OCI-M2 (cell line): ENCODE data around the gene UBALD1.

Experiments used
- DNase-seq: peaks from one replicate; lab custom pipeline; 2025; ENCODE audit not compliant: unreplicated experiment; lab: John Stamatoyannopoulos, UW

The UBALD1 gene

GRCh38 chr16:4646773-4647643, 32.3 kb upstream of the UBALD1 start:
- no peak for DNase-seq

DNA sequence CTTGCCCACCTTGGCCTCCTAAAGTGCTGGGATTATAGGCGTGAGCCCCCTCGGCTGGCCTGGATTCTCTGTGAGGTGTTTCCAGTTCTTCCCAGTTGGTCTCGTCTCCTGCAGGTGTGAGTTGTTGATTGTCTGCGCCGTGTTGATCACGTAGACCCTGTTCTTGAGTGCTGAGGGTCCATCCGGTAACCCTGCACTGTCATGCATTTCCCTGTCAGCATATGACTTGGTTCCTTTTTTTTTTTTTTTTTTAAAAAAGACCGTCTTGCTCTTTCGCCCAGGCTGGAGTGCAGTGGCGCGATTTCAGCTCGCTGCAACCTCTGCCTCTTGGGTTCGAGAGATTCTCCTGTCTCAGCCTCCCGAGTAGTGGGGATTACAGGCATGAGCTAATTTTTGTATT, 27.2 kb upstream of the UBALD1 start:
- DNase-seq, result no peak

GRCh38 chr16:4641306-4641687, 26.6 kb upstream of the UBALD1 start:
- DNase-seq, result no peak

- DNase-seq, result no peak
Observed at GRCh38 chr16:4640572-4641305, 26.1 kb upstream of the UBALD1 start.

DNA sequence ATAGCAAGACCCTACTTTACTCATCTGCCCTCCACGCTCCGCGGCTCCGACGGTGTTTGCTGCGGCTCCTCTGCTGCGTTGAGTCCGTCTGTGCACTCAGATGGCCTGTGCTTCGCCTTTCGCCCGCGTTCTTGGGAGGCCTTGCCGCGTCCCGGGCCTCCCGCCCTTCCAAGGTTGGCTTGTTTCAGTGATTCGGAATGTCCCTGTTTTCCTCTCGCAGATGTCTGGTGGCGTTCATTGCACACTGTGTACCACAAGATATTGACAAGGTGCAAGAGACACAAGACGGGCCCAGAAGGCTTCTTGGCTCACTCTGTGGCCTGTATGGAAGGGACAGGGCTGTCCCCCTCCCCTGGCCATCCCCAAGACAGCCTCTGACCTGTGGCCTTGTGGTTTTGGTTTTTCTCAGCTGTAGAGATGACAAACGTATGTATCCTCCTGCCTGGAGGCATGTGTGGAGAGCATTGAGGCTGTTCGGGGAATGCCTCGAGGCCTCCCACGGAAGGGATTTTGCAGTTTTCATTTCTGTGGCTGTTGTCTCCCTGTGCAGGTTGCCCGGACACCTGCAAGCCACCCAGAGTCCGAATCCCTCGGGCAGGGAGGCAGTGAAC, 25.3 kb upstream of the UBALD1 start:
- no peak for DNase-seq

DNA sequence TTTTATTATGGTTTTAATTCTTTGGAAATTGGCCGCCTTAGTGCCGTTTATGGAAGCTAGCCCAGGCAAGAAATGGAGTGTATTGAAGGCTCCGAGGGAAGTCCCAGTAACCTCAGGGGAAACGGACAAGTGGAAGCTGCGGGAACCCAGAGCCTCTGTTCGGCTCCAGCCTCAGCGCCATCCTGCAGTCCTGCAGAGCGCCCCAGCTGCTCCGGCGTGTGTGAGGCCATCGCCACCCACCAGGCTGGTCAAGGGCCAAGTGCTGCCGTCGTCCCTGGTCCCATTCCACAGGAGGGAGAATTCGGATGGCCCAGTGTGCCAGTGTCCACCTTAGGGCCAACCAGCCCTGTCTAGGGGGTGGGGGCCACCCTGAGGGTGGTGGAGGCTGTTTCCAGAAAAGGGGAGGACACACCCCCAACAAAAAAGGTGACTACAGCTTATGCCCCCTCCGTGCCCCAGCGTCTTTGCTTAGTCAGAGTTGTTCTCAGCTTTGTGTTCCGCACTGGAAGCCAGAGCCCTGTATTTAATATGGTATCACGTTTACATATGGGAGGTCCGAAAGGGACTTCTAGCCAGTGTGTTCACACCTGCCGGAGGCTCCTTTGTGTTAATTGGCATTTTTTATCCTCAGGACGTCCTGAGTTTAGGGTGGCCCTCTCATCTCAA, 22.9 kb upstream of the UBALD1 start:
- DNase-seq, result no peak

DNA sequence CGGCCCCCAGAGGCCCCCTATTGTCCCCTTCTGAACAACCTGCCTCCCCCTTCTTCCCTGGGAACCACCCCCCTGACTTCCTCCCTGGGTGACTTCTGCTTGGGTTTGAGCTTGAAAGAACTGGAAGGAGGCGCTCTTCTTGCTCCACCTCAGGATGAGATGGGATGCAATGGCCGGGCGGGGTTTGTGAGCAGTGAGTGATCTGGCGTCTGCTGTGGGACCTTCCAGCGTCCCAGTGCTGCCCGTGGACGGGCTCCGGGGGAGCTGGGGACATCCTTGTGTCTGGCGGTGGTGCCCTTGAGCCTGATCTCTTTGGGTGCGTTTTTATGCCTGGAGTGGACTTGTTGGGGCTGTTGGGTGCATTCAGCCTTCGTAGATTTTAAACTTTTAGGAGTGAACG, 21.5 kb upstream of the UBALD1 start:
- DNase-seq, result no peak

DNA sequence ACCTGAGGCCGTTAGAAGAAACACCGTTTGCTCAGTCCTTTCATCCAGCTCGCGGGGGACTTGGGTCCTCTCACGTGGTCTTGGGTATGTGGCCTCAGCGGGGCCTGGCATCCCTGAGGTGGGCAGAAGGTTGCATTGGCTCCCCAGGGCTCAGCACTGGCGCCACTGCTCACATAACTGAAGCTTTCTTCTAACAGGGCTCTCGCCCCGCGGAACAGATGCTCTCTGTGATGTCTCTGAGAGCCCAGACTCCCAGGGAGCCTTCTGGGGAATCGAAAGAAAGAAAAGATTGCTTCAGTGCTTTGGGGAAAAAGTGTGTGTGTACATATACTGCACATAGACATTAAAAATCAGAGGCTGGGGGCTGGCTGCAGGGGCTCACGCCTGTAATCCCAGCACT, 20.1 kb upstream of the UBALD1 start:
- no peak for DNase-seq

DNA sequence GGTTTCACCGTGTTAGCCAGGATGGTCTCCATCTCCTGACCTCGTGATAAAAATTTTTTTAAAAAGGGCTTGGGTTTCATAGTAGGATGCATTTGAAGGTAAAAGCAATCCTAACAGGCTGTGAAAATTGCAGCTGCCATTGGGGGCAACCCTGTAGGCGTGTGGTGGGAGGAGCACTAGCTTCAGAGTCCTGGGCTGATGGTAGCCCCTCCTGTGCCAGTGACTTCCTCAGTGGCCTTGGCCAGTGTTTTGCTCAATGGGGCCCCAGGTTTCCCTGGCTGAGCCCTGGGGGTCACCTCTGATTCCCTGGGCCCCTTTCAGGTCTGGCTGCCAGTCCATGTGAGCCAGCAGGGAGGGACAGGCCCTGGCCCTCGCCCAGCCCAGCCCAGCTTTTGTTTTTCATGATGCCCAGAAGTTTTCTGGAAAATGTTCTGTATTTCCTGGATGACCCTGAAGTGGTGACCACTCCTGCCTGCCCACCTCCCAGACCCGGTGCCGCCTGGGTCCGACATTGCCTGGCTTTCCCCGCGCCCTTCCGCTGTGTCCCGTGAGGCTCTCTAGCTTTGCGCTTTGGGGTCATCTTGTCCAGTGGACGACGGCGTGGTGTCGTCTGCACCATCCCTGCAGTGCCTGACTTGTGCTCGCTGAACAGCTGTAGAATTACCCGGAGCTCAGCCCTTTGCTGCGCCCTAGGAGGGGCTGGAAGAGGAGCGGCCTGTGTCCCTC, 19.4 kb upstream of the UBALD1 start:
- DNase-seq, result no peak

DNA sequence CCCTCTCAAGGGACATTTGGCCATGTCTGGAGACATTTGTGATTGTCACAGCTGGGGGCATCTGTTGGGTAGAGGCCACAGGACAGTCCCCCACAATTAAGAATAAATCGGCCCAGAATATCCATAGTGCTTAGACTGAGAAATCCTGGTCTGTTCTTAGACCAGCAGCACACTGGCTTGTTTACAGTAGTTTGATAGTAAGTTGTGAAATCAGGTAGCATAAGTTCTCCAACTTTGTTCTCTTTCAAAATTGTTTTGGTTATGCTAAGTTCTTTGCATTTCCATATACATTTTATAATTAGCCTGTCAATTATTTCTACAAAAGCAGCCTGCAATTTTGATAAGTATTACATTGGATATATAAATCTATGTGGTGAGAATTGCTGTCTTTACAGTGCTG, 16.8 kb upstream of the UBALD1 start:
- DNase-seq, result no peak

DNA sequence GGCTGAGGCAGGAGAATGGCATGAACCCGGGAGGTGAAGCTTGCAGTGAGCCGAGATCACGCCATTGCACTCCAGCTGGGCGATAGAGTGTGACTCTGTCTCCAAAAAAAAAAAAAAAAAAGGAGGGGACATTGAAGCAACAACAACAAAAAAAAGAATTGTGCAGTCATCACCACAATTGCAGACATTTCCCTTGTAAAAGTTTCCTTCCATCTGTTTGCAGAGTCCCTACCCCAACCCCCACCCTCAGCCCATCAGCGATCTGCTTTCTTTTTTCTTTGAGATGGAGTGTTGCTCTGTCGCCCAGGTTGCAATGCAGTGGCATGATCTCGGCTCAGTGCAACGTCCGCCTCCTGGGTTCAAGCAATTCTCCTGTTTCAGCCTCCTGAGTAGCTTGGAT, 13.6 kb upstream of the UBALD1 start:
- no peak for DNase-seq

GRCh38 chr16:4626396-4626795, 11.7 kb upstream of the UBALD1 start:
- DNase-seq, result no peak

DNA sequence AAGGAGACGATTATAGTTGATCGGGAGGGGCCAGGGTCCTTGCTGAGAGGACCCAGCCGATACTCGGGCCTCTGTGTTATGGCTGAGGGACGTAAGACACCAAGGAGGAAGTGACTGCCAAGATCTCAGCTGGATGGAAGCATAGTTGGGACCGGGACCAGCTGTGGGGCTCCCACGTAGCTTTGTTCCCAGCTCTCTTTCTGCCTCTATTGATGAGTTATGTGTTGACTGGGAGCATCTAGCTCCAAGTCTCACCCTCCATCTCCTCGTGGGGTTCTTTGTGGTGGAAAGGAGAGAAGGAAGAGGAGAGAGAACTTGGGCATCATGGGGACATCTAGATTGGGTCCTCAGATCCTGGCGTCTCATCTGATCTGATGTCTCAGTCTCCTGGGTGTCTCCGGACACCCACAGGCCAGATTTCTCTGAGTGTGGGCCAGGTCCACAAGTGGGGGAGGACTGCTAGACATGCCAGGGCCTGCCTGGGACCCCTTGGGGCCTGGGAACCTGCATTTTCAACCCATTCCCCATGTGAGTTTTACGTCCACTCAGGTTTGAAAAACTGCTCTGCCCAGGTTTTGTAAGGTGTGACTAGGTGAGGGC, 11.0 kb upstream of the UBALD1 start:
- no peak for DNase-seq

GRCh38 chr16:4624827-4625559, 10.3 kb upstream of the UBALD1 start:
- DNase-seq, result no peak

DNA sequence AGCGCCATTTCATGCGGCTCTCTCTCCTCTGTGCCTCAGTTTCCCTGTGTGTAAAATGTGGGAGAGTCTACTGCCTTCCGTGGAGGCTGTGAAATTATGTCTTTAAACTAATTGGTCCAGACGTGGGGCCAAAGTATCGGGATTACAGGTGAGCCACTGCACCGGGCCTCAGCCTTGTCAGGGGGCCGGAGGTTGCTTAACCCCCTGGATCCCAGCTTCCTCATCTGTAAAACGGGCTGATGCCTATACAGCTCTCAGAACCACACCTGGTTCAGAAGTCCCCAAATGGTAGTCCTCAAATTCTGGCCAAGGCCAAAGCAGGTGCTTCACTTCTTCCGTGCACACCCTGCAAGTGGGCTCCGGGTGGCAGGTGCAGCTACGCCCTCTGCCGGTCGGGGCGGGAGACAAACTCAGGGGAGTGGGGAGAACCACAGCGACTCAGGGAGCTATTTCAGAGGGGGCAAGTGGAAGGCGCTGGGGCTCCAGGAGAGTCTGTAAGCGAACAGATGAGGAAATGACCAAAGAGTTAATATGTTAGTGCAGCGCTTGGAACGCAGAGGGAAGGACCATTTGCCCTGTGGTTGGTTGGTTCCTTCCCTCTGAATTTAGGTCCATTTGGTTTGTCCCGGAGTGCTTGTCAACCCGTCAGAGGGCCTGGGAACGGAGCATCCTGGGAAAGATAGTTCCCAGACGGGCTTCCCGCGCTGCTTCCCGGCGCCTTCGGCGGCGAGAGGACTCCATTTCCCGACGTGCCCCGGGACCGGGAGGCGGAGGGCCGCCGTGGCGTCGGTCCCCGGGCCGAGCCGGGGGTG, 9.5 kb upstream of the UBALD1 start, which contains the start of gene MGRN1:
MGRN1 (plus strand) TSS at position 812 of the 812 bp plus-strand sequence. CDS start 135 bp downstream, outside the sequence.
- DNase-seq, result peak; percentile 50

GRCh38 chr16:4623593-4623992, 8.9 kb upstream of the UBALD1 start:
- no peak for DNase-seq

- no peak for DNase-seq
Observed at GRCh38 chr16:4618645-4619418, 4.1 kb upstream of the UBALD1 start.

- no peak for DNase-seq
Observed at GRCh38 chr16:4617880-4618279, 3.2 kb upstream of the UBALD1 start.
